Measurements from ENCODE around the gene KRT15.

GRCh38 chr17:41499714-41500113 is 19.0 kb downstream of the KRT15 start:
- TF ChIP-seq CTCF (IDR thresholded peaks at IDR 0.05; ENCODE audit: insufficient read depth, low read depth, low read length) (no peak), EZH2 (IDR thresholded peaks at IDR 0.05; ENCODE audit: insufficient read depth, low read length) (no peak)

Data from astrocyte (in vitro differentiated cells and primary cell).